Fibroblast of upper back skin (primary cell): ENCODE results near the gene ARHGAP26.
"Not testable (repeated sequence)": the region's sequence is repeated elsewhere in the genome, so short reads cannot be mapped to it uniquely, and the experiment has no call there.

ENCODE experiments used
- DNase-seq: peaks from one replicate; pipeline ENCODE4 v3.0.0-alpha.2; 2013

ARHGAP26 gene

DNA sequence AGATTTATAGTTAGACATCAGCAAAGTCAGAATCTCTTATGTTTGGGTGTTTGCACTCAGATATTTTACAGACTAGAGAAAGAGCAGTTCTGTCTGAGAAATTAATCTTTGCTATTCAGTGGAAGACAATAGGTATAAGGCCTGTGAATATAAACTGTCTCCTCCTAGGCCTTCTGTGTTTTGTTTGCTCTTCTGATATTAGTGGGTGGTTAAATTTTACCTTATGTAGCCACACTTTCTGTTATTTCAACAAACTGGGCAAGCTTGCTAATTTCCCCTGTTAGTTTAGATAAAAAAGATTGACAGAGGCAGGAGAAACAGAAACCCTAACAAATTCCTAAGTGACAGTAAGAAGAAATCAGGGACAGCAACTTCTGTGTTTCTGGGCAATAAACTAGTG lies 141.6 kb downstream of the ARHGAP26 start:
- no peak for DNase-seq

DNA sequence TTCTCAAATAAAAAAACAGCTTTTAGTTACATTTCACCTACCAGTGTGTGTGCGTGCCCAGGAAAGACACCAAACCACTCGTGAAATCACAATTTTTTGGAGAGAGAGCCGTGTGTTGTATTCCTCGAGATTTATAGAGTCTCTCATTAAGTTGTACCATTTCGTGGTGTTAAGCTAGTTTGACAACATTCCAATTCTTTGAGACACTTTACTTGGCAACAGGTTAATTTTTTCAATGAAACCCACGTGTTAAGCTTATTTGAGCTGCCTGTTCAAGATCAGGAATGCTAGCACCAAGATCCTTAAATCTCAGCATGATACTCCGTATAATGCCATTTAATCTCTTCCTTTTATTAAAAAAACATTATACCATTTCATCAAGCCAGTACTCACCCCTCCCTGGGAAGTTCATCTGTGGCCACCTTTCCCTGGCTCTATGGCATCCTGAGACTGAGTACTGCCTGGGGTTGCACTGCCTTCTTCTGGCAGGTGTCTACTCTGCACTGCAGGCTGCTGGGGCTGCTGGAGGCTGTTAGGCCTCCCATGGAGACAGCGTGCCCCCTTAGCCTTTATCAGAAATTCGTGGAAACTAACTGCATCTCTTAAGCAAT lies 143.7 kb downstream of the ARHGAP26 start:
- DNase-seq: no peak

DNA sequence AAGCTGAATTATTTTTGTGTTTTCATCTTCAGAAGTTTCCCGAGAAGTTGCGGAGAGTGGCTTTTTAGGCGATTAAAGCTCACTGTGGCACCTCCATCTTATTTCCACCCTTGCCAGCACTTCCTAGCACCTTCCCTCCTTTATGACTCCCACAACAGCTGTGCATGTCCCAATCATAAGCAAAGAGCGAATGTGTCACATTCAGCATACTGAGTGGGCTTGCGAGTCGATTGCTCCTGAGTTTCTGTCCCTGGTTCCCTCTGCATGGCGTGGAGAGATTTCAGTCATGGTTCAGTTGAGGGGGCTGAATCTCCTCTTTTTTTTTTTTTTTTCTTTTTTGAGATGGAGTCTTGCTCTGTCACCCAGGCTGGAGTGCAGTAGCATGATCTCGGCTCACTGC lies 144.9 kb downstream of the ARHGAP26 start:
- no peak for DNase-seq

DNA sequence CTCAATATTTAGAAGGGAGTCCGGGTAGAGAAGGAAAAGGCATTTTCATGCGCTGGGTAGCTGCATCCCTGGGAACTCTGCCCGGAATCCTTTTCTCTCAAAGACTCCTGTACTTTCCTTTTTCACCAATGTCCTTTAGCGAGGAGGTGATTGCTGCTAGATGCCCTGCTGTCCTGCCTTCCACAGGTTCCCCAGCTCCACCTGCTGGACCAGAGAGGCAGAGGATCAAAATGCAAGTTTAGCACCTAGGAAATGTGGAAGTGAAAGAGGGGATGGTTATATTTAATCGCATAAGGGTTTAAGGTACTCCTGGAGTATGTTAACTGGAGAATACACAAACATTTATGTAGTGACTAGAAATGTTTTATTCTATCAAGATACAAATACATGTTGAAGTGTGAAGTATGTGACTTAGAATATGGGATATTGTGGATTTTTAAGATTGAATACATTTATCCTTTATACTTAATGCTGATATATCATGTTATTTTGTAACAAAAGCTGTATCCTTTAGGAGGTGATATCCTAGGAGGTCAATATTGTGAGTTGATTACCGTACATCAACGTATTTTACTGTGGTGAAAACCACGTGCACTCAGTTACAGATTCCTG lies 145.7 kb downstream of the ARHGAP26 start:
- DNase-seq: peak; percentile 41

DNA sequence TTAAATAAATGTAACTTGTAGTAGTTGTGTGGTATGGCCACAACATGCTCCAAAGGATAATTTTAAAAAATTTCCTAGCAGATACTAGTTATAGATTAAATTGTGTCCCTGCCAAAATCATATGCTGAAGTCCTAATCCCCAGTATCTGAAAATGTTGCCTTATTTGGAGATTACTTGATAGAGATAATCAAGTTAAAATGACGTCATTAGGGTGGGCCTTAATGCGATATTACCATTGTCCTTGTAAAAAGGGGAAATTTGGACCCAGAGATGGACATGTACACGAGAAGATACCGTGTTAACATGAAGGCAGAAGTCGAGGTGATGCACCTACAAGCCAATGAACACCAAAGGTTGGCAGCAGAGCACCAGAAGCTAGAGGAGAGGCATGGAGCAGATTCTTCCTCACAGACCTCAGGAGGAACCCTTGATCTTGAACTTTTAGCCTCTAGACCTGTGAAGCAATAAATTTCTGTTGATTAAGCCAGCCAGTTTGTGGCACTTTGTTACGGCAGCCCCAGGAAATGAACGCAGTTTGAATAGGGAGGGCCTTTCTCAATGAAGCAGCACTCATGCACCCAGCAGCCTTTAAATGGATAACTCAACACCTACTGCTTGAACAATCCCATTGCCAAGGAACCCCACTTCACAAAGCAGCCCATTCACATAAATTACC lies 148.9 kb downstream of the ARHGAP26 start:
- no peak for DNase-seq

DNA sequence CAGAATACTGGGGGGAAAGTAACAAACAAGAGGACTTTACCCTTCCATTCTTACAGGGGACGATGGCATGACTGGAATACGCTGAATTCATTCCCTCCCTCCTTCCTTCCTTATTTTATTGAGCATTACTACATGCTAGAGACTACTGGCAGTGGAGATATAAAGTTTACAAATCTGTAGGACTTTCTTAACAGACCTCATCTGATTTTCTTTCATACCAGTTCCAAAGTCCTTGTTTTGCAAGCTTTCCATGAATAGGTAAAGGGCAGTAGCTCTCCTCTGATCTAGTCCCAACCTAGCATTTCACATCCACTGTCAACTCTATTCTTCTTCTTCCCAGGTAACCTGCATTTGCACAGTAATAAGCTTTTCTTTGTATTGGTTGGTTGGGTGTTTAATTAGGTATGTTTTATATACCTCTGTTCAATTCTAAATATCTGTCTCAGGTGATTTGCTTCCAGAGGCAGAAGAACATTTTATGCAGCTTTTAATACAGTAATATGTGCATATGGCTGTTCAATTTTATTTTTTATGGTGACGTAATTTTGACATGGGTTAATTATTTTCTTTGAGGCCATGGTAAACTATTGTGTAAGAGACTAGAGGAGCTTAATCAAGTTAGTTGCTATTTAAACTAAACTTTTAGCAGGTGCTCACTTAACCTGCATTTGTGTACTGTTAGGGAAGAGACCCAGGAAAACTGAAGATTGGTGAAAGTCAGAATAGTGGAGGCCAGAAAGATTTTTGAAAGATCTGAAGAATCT lies 150.9 kb downstream of the ARHGAP26 start:
- DNase-seq: no peak

DNA sequence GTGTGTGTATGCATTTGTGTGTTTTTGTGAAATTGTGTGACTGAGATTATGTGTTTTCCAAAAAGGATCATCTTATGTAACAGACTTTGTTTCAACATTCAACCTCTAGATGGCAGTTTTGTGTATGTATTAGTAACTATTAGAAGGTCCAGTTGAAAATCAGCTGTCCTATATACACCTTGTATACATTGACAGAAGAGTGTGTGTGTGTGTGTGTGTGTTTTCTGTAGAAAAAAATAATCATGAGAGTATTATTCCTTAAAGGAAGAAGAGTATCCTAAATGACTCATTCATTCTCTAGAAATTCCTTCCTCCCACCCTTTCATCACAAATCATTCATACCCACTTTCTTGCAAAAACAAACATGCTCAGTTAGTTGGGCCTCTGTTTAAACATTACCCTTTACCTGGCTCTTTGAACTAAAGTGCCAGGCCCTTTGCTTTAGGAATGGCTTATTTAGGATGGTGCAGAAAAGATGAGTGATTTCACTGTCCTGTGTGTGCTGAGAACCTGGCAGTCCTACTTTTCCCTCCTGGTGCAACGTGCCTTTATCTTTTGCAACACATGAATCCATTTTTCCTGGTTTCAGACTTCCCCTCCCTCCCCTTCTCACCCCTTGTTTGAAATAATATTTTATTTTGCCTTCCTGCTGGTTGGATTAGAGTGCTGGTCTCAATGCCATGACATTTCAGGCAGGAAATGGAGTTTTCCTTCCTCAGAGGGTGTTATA lies 152.2 kb downstream of the ARHGAP26 start:
- DNase-seq: peak; percentile 53

DNA sequence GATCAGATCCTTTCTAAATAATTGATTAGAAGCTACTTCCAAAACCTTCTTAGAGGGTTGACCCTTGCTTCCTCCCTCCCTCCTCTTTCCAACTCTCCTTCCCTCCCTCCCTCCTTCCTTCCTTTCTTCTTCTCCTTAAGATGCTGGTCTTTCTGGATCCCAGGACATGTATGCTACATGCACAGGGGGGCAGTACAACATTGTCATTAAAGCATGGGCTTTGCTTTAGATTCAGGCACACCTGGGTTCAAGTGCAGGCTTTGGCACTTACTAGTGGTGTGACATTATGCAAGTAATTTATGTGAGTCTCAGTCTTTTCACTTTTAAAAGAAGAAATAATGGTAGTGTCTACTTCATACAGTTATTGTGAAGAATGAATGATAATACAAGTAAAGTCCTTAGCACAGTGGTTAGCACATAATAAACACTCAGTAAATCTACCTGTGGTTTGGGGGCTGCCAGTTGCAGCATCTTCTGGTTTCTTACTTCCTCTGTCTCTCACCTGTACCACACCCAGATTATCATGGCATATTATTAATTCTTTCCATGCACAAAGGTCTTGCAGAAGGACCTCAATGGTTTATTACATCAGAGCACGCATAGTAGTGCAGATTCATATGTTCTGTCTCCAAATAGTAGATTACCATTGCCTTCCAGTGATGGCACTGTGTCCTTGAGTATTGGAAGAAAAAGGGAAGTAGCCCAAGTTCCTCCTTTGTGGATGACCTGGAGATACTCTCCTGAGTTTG lies 154.1 kb downstream of the ARHGAP26 start:
- peak; percentile 44 for DNase-seq

DNA sequence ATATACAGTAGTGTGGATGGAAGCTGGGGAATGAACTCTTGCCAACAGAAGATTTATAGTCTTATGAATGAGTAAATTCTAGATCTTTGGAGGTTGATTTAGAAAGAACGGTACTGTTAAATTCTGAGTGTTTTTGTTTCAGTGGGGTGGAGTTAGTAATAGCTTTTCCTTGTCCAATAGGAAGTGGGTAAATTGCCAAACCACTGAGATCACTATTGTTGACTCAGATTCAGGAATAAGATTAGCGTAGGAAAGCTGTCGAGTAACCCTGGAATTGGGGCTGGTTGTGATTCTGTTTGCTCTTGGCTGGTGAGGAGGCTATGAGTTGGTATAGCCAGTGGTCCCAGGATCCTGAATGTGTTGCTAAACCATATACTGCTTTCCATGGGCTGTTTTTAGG lies 155.6 kb downstream of the ARHGAP26 start:
- peak; percentile 83 for DNase-seq

DNA sequence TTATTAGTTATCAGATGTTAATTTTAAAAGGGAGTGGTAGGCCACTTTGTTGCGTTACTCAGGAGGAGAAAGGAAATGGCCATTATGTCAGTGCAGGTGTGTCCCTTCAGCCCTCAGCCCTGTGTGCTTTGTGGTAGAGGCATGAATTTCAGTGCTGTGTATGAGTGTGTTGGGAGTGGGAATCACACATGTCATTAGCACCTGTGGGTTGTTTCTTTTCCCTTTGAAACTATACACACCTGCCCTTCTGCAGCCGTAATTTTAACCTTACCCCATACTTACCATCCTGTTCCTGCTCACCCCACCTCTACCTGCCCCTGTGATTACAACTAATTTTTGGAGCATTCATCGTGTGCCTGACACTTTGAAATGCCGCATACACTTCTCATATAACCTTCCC lies 156.4 kb downstream of the ARHGAP26 start:
- DNase-seq: no peak

DNA sequence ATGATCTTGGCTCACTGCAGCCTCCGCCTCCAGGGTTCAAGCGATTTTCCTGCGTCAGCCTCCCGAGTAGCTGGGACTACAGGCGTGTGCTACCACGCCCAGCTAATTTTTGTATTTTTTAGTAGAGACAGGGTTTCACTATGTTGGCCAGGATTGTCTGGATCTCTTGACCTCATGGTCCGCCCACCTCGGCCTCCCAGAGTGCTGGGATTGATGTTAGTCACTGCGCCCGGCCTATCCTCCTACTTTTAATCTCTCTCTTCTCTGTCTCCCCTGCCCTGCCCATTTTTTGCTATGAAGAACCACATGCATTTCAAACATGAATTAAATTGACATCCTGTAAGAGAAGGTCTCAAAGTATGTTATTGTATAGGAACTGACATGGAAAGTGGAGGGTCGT lies 158.8 kb downstream of the ARHGAP26 start:
- not testable (repeated sequence) for DNase-seq

DNA sequence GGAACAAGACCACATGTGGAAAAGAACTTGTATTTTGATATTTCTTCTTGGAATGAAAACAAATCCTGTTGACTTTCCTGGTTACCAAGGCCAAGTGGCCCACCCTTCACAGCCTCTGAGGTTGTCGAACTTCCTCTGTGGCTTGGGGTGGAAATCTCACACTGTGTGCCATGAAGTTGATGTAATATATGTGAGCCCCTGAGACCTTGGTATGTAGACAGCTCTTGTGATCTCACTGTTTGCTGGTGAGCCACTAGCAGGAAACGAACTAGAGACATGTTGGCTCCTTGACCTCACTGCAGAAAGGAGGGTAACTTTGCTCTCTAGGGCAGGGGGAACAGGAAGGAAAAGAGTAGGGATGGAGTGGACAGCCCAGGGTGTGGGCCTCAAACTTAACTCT lies 159.4 kb downstream of the ARHGAP26 start:
- no peak for DNase-seq

DNA sequence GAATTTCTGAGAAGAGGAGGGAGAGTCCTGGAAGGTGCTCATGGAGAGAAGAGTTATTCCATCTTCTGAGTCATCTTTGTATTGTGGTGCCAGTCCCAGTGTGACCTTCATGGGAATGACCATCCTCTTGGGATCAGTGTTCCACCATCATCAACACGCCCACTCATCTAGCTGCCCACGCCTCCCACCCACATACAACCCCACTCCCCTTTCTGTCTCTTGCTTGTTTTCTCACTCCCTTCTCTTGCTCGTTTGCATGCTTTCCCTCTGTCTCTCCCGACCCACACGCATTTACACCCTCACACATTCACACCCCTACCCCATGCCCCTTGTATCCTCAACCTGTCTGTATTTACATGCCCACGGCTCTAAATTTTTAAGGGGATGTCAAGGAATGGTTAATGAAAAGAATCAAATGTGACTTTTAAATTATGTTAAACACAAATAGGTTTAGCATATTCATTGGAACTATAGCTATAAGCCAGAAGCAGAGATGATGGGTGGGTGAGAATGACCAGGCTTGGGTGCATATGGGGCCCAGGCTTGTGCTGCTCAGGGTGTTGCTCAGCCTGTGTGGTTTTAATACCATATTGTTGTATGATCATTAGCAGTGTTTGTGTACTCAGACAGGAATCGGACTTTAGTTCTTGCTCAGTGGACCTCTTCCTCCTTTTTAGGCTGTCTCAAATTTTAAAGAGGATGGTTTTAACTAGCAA lies 160.4 kb downstream of the ARHGAP26 start:
- no peak for DNase-seq

DNA sequence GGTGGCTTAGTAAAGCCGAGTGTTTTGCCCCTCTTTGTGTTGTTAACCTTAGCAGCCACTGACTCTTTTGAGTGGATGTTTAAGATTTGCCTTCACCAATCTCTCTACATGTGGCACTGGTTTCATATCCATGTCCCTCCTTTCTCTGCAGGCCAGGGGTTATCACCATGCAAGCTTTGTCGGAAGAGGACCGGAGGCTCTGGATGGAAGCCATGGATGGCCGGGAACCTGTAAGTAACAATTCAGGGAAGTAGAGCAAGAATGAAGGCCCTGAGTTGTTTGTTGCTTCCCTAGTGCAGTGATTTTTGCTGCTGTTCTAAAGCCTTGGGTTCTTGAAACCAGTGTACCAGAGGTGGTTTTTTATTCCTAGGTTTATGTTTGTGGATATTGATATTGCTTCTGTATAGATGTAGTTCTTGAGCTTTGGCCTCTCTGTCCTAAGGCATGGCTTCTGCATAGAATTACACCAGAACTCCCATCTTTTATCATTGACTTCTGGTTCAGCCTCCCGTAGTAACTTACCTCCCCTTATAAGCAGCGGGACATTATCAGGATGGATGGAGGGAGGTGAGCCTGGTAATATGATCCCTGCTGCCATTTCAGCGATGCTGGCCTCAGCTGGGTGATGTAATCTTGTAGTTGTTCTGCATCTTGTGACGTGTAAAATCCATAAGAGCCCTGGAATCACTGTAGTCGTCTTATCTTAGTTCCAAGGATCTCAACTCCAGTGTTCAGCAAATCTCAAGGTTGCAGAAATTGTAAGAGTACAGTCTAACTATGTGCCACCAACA lies 161.9 kb downstream of the ARHGAP26 start:
- no peak for DNase-seq

DNA sequence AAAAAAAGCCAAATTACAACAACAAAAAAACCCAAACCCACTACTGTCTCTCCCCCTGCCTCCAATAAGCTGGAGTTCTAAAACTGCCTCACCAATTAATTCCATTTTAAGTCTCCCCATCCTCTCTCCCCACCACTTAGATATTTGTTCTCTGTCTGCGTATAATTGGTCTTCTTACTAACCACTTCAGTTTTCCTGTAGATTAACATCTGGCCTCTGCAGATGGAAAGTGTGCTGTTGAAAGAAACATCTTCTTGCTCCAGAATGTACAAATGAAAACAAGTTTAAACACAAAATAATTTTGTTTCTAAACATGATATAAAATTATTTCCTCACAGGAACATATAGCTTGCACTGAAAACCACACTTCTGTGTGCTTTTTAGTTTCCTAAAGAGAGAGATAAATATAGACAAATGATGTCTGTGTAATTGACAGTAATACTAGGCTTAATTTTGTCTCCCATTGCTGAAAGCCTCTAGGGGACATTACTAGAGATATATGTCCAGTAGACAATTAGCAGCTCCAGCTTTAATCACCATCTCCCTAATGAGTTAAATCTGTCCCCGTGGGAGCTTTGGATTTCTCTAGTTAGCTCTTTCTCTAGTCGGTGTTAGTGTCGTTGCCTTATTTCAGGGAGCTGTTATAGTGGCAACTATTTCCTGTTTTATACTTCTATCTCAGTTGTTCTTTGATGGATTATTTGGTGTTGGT lies 164.0 kb downstream of the ARHGAP26 start:
- no peak for DNase-seq

DNA sequence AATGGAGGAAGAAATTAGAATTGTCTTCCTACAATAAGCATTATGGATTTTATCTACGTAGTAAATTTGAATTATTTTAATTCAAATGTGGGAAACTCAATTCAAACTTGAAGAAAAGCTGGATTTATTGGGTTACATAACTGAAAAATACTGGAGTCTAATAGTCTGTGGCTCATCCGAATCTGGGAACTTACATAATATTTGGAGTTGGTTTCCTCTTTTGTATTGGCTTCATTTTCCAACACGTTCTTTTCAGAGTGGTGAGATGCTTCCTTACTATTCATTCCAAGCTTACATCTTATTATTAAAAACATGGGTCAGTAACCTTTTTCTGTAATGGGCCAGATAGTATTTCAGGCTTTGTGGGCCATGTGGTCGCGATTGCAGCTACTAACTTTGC lies 164.8 kb downstream of the ARHGAP26 start:
- DNase-seq: no peak

DNA sequence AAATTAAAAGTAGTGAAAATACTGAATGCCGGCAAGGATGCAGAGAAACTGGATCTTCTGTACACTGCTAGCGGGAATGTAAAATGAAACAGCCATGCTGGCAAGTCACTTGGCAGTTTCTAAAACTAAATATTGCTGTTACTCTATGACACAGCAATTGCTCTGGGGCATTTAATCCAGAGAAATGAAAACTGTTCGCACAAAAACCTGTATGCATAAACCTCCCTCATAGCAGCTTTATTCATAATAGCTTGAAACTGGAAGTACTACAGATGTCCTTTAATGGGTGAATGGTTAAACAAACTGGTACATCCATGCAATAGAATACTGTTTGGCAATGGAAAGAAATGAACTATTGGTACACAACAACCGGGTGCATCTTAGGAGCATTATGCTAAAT lies 167.2 kb downstream of the ARHGAP26 start:
- DNase-seq: no peak

DNA sequence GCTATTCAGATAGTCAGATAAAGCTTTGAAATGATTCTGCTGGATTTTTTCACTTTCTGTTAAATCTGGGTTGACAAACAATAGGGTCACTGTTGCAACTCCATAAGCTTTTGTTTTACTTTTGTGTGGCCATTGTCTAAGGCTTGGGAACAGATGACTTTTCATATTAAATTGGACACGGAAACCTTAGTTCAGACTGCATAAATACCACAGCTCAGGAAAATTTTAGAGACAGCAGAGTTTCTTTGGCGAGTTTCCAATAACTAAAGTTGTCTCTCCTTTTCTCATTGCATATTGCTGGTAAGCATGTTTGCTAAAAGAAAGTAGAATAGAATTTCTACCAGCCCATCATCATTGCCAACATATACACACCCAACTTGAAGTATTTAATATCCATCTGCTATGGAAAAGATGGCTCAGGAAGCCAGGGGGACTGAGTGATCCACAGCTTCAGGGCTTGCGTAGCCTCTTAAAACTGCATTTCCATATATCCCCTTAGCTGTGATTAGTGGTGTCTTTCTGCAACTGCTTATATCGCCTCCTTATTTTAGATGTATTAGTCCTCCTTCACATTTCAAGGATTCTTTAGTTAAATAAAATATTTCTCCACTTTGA lies 168.2 kb downstream of the ARHGAP26 start:
- no peak for DNase-seq

DNA sequence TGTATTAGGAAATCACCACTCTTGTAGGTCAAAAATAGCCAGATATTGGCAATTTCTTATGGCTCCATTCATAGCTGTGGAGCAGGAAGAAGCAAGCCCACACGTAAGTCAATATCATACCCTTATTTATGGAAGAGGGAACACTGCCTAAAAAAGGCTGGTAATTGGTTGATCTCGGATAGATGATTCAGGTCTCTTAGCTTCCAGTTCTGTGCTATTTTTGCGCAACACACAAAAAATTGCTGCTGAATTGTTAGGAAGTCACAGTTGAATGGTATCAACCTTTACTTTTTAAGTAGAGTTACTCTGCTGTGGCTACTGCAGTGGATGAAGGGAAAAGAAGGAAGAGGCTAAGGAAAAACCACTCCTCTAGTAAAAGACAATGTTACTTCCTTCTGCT lies 168.8 kb downstream of the ARHGAP26 start:
- DNase-seq: no peak

DNA sequence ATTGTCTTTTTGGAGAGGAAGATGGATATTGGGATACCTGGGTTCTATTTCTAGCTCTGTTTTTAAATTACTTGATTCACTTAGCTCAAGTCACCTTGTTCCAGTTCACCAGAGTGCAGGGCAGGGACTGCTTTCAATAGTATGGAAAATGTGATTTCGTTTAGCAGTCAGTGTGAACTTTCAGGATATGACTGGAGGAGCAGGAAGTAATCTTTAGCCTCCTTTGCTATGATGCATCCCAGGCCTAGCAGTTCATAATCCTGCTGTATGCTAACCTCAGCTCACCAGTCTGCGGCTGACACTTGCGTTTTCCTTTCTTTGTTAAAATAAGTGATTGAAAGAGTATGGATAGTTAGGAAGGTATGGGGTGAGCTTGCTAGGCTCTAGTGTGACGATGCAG lies 169.7 kb downstream of the ARHGAP26 start:
- DNase-seq: no peak
